ENCODE data around the gene PRDX4.
"Not testable (repeated sequence)": the region's sequence is repeated elsewhere in the genome, so short reads cannot be mapped to it uniquely, and the experiment has no call there.

The PRDX4 gene

GRCh38 chrX:23676486-23676885, 9.2 kb downstream of the PRDX4 start:
- DNase-seq = not testable (repeated sequence)

DNA sequence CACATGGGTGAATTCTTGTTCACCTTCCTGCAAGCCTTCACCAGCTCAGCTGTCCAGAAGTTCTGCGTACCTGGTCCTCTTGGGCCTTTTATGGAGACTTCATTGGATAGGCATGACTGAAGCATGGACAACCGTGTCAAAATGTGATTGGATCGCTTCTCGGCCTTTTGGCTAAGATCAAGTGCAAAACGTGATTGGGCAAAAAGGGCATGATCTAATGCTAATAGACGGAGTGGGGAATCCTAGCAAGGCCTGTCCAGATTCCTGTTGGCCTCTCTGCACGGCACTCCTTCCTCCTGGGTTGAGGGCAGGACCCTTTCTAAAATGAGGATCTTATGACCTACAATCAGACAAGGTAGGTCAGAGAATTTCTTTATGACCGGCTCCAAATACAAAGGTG, 24.9 kb downstream of the PRDX4 start:
- DNase-seq = no peak

GRCh38 chrX:23694606-23695005, 27.3 kb downstream of the PRDX4 start:
- peak in 3 of 5 experiments; percentile 9 to 49 (median 23) for DNase-seq

DNA sequence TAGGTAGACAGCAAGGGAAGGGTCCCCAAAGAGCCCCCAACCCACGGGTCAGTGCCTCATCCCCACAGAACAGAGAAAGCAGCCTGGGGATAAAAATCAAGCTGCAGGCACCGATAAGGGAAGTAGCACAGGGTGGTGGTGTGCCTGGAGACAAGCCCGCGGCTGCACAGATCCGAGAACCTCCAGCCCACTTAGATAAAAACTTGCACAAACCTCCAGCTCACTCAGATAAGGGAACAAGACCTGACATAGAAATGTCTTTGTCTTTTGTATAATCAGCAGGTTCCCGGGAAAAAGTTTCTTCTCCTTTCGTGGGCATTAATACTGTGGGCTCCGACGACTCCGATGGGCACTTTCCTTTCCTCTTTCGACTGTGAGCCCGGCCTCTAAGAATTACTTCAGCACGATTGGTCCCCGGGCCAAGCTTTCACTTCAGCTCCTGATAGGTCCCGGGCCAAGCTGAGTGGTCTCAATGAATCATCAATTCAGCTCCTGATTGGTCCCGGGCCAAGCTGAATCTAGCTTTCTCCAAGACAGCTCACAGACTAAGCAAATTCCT, 32.4 kb downstream of the PRDX4 start:
- DNase-seq = no peak

GRCh38 chrX:23704673-23705206, 37.4 kb downstream of the PRDX4 start:
- DNase-seq = no peak

DNA sequence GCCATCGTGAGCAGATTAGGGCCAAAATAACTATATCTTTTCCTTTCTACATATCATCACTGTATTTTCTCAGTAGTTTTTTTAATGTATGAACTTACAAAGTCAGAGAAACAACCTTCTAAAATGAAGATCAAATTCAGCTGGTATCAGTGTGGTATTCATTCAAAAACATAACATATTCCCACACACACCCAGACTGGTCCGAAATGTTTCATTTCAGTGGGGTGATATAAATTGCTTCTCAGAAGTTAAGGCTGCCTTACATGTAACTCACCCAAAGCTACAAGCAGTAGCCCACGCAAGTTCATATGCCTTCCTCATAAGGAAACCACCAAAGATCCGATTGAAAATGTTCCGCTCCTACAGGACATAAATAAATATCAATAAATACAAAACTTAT, 37.9 kb downstream of the PRDX4 start:
- DNase-seq = no peak

- DNase-seq = no peak
Measured at GRCh38 chrX:23720117-23720677, 52.9 kb downstream of the PRDX4 start.

DNA sequence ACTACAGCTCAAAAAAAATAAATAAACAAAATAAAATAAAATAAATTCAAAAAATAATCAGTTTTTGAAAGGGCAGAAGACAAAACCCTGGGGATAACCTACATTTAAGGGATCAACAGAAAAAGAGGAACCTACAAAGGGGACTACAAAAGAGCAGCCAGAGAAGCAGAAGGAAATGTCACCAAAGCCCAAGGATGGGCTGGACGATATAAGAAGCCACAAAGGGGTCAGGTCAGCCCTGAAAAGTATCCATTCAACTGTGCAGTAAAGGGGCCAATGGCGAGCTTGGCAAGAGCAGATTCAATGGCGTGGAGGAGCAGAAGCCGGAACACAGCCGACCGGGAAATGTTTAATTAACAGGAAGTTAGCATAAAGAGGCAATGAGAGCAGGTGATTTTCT, 58.9 kb downstream of the PRDX4 start:
- no peak for DNase-seq

- DNase-seq = no peak
Measured at GRCh38 chrX:23727206-23727605, 59.9 kb downstream of the PRDX4 start.

DNA sequence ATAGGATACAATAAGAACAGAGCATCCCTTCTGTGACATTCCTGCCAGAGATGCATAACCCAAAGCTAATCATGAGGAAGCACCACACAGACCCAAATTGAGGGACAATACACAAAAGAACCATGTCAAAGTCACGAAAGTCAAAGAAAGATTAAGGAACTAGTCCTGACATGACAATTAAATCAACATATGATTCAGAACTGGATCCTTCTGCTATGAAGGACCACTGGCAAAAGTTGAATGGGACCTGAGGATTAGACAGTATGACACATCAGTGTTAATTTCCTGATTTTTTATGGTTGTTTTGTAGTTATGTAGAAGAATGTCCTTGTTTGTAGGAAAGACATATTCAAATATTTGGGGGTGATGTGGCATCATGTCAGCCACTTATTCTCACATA, 61.9 kb downstream of the PRDX4 start:
- DNase-seq = no peak

DNA sequence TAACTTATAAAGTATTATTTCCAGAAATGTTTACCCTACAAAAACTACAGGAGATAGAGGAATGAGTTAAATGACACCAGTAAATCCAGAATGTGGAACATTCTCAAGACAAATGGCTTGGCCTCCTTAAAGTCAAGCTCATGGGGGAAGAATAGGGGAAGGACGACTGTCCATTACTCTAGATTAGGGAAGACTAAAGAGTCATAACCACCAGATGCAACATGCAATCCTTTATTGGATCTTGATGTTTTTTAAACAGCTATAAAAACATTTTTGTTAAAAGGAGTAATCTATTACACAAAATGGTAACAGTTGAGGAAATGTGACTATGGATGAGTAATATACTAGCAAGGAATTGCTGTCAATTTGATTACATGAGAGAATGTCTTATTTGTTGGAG, 64.7 kb downstream of the PRDX4 start:
- no peak for DNase-seq

- peak in 1 of 5 experiments; percentile 87 for DNase-seq
Measured at GRCh38 chrX:23732704-23733103, 65.4 kb downstream of the PRDX4 start.

Data from T-helper 2 cell (primary cell).